GM18858 (cell line): ENCODE results near the gene CSE1L.
"Not testable (repeated sequence)": the region's sequence is repeated elsewhere in the genome, so short reads cannot be mapped to it uniquely, and the experiment has no call there.

Experiments
- ATAC-seq: cut with Tn5 transposase; IDR thresholded peaks from one replicate; pipeline ENCODE4 v1.9.1; 2021; ENCODE audit not compliant: unreplicated experiment

The CSE1L gene

GRCh38 chr20:49074521-49074920 lies 28.4 kb downstream of the CSE1L start:
- no peak for ATAC-seq

DNA sequence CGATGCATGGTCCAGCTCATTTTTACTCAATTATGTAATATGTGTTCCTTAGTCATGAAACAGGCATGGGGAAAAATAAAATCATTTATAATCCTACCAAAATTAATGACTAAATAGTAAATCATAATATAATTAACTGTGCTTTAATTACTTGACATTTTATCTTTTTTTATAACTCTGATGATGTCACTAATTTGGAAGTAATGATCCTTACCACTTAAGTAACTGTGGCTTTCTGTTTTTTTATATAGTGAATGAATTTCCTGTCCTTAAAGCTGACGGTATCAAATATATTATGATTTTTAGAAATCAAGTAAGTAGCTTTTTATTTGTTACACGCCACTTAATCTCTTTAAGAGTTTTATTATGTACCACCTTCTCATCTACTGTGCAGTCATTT lies 32.2 kb downstream of the CSE1L start:
- no peak for ATAC-seq

- ATAC-seq, result not testable (repeated sequence)
Measured at GRCh38 chr20:49082295-49082694, 36.2 kb downstream of the CSE1L start.

- ATAC-seq, result no peak
Measured at GRCh38 chr20:49091104-49091503, 45.0 kb downstream of the CSE1L start.

- ATAC-seq, result no peak
Measured at GRCh38 chr20:49091762-49092161, 45.6 kb downstream of the CSE1L start.

- no peak for ATAC-seq
Measured at GRCh38 chr20:49096203-49096730, 50.2 kb downstream of the CSE1L start.

DNA sequence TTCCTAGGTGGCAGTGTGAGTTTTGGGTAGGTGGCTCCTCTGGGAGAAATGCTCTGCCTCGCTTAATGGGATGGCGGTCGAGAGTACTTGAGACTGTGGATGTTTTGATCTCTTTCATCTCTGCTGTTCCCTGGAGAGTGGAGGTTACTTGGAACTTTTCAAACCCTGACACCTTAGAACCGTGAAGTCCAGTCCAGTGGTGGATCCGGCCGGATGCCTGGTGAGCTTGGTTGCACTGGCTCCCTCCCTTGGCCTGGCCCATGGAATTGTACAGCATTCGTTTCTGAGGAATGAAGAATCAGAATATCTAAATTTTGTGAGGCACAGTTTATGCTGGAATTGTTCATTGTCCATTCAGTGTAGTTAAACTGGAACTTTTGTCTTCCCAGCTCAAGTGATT lies 51.0 kb downstream of the CSE1L start:
- ATAC-seq, result no peak

DNA sequence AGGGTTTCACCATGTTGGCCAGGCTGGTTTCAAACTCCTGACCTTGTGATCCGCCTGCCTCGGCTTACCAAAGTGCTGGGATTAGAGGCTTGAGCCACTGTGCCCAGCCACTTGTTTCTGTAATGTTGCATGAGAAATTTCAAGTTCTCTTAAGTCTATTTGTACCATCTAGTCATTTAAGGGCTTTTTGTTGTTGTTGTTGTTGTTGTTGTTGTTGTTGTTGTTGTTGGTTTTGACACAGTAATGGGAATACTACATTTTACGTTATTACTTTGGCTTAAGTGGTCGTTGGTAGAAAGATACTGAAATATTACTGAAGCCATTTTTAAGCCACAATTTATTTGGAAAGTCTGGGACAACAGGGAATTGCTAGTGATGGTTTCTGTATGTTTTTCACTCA lies 52.0 kb downstream of the CSE1L start:
- ATAC-seq, result no peak

DNA sequence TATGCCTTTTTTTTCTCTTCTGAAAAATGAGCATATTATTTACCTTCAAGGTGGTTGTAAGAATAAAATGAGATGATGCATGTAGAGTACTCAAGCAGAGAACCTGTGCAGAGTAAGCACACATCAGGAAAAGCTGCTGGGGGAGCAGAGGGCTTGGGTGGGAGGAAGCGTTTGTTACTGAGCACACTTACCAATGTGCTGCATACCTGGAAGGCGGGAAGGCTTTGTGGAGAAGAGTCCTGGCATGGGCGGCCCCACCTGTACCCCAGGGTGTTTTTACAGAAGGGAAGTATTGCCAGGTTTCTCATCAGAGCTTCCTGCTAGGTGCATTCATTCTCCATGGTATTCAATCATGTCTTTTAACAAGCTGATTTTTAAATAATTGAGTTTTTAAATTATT lies 52.9 kb downstream of the CSE1L start:
- no peak for ATAC-seq

GRCh38 chr20:49100292-49100691 lies 54.2 kb downstream of the CSE1L start:
- not testable (repeated sequence) for ATAC-seq

- no peak for ATAC-seq
Measured at GRCh38 chr20:49100972-49101371, 54.9 kb downstream of the CSE1L start.

GRCh38 chr20:49103019-49103418 lies 56.9 kb downstream of the CSE1L start:
- no peak for ATAC-seq

- ATAC-seq, result no peak
Measured at GRCh38 chr20:49103647-49104364, 57.7 kb downstream of the CSE1L start.

DNA sequence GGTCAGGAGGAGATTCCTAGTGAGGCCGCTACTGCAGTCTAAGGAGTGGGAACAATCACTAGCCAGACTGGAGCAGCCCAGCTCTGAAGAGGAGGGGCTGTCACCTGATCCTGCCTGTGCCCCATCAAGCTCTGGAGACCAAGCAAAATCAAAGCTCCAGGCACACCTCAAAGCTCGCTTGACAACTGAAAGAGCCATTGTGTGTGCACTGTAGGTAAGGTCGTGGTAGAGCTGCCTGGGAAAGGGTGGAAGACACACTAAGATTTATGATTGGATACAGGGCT lies 58.2 kb downstream of the CSE1L start:
- ATAC-seq, result no peak

GRCh38 chr20:49104979-49105547 lies 59.0 kb downstream of the CSE1L start:
- not testable (repeated sequence) for ATAC-seq

- no peak for ATAC-seq
Measured at GRCh38 chr20:49106328-49106727, 60.2 kb downstream of the CSE1L start.

DNA sequence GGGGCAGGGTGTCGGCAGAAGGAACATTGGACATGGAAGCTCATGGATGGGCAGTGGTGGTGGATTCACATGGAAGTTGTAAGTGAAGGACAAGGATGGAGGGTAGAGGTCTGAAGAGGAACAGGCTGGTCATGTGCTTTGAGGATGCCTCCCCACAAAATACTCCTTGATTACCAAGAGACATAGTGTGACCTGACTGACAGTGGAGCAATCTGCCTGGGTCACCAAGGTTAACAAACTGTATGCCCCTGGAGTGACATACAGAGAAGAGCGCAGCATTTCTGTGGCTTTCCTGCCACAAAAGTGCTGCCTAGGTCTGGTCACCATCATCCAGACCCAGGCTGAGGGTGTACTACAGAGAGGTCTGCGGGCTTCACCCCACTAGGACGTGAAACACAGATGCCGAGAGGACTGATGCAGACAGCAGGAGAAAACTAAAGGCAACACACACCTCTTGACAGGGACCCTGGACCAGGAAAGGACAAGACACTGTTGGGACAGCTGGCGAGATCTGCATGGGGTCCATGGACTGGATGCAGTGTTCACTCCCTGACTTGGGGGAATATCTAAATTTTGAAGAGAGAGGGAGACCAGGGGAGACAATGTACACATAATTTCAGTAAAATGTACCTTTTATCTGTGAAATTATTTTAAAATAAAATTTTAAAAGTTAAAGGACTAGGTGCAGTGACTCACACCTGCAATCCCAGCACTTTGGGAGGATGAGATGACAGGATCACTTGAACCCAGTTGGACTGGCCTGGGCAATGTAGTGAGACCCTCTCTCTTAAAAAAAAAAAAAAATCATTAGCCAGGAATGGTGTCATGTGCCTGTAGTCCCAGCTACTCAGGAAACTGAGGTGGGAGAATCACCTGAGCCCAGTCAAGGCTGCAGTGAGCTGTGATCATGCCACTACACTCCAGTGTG lies 64.9 kb downstream of the CSE1L start:
- no peak for ATAC-seq

GRCh38 chr20:49112596-49113274 lies 66.6 kb downstream of the CSE1L start:
- ATAC-seq, result no peak

GRCh38 chr20:49115564-49115963 lies 69.5 kb downstream of the CSE1L start:
- ATAC-seq, result no peak

GRCh38 chr20:49118307-49118706 lies 72.2 kb downstream of the CSE1L start:
- ATAC-seq, result no peak

DNA sequence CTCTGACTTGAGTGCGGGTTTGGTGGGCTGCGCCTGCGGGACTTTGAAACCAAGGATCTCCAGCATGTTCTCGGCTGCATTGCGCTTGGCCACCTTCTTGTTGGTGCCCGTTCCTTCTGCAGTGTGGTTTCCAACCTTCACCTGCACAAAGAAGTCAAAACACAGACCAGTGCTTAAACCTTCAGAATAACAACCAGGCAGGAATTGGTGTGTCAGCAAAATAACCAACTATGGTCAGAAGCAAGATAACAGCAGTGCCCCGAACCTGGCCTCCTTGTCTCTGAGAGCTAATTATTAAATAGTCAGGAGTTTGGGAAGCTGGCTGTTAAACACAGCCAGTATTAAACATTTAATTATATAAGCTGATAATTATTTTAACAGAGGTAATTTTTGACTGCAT lies 73.9 kb downstream of the CSE1L start:
- no peak for ATAC-seq
